Ovary (tissue), 3 donors: ENCODE results near the gene OR6K2.

Source experiments
- EP300 ChIP-seq: sonication (generic); formaldehyde crosslinking; IDR thresholded peaks from one replicate; pipeline ENCODE4 v1.6.1; 2017; ENCODE audit warnings: antibody characterized with exemption
- POLR2A ChIP-seq: fragments of 450-650 bp; IDR thresholded peaks from one replicate; pipeline ENCODE4 v1.6.1; 2017; ENCODE audit warnings: antibody characterized with exemption, mild to moderate bottlenecking, moderate library complexity
- TF ChIP-seq, protein P1 (sequence below), 3 donors: fragments of 450-650 bp in 2 of 3; fragments of 200-600 bp in 1 of 3; IDR thresholded peaks; one replicate each; pipeline versions ENCODE4 v1.5.1 to v1.8.0; 2016 to 2022; ENCODE audit warnings: antibody characterized with exemption in 3 of 3, mild to moderate bottlenecking in 1 of 3
- donor health status: DM: no; HTN: no; CAD: no.

DNA sequence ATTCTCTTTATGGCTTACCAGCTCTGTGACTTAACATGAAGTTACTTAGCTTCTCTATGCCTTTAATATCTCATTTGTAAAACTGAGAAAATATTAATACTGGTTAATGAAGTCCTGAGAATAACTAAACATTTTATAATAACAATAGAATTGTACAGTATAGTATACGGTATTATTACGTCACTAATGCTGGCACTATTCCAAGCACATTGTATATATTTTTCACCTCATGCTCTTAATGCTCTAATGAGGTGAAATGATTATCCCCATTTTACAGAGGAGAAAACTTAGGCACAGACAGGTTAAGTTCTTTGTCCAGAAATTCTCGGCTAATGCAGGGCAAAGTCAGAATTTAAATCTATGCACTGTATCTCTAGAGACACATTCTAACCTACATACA, 19.2 kb upstream of the OR6K2 start:
- TF ChIP-seq, protein P1, sequence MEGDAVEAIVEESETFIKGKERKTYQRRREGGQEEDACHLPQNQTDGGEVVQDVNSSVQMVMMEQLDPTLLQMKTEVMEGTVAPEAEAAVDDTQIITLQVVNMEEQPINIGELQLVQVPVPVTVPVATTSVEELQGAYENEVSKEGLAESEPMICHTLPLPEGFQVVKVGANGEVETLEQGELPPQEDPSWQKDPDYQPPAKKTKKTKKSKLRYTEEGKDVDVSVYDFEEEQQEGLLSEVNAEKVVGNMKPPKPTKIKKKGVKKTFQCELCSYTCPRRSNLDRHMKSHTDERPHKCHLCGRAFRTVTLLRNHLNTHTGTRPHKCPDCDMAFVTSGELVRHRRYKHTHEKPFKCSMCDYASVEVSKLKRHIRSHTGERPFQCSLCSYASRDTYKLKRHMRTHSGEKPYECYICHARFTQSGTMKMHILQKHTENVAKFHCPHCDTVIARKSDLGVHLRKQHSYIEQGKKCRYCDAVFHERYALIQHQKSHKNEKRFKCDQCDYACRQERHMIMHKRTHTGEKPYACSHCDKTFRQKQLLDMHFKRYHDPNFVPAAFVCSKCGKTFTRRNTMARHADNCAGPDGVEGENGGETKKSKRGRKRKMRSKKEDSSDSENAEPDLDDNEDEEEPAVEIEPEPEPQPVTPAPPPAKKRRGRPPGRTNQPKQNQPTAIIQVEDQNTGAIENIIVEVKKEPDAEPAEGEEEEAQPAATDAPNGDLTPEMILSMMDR (IDR thresholded peaks at IDR 0.05): no peak
- TF ChIP-seq POLR2A: no peak
- TF ChIP-seq EP300: no peak
